Measurements from ENCODE around the gene ATG9A.

ATG9A gene

GRCh38 chr2:219274361-219274921 is 45.0 kb upstream of the ATG9A start:
- H3K4me2 ChIP-seq (ENCODE audit: low read depth, low read length, poor library complexity, severe bottlenecking), result no peak overlapping the region
- H3K4me3 ChIP-seq (ENCODE audit: insufficient read depth, low read length, poor library complexity, severe bottlenecking), result no peak overlapping the region
- no peaks in the 10 kb centered on the region for H3K36me3 ChIP-seq (ENCODE audit: low read length)
- H3K27ac ChIP-seq (ENCODE audit: low read depth, low read length), result no peak overlapping the region
- 0 out of 2 replicates have a peak, but pooled peaks cover 4% of the 10 kb centered on the region for H3K79me2 ChIP-seq (ENCODE audit: insufficient read depth, low read length)
- no peaks in the 10 kb centered on the region for H4K20me1 ChIP-seq (ENCODE audit: low read depth, low read length)
- H3K9me3 ChIP-seq (ENCODE audit: insufficient read depth, low read length), result no peaks in the 10 kb centered on the region
- TF ChIP-seq CTCF (IDR thresholded peaks at IDR 0.05; ENCODE audit: insufficient read depth, low read length, poor library complexity, severe bottlenecking) (no peak), EZH2phosphoT487 (conservative IDR thresholded peaks at IDR 0.05; ENCODE audit: low read length) (no peak)
- H3K9me2 ChIP-seq (replicated peaks; ENCODE audit: insufficient read depth, low read length), result no peaks in the 10 kb centered on the region
- H3K9ac ChIP-seq (ENCODE audit: low read length), result no peak overlapping the region
- H3K27me3 ChIP-seq (ENCODE audit: low read length), result no peaks in the 10 kb centered on the region
- peaks cover 13% of the 10 kb centered on the region for H3F3A ChIP-seq (ENCODE audit: insufficient read depth)
- no peak overlapping the region for H2AFZ ChIP-seq (ENCODE audit: low read depth, low read length, severe bottlenecking)

DNA sequence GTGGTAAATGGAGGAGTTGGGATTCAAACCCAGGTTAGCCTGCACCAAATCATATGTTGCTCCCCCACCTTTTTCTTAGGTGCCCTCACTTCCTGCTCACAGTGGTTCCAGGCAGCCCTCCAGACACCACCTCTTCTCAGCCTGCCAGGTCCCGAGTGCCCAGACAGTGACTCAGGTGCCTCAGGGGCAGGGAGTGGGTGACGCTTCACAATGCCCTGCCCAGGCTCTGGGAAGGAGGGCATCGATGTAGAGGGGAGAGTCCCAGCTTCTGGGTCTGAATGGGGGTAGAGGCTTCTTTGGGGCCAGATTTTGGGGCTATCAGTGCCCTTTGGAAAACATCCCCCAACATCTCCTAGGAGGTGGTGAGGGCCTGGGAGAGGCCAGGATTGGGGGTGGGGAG is 44.5 kb upstream of the ATG9A start:
- Histone ChIP-seq H3K36me3 (ENCODE audit: low read length) (no peaks in the 10 kb centered on the region), H4K20me1 (ENCODE audit: low read depth, low read length) (no peaks in the 10 kb centered on the region), H3K9me3 (ENCODE audit: insufficient read depth, low read length) (no peaks in the 10 kb centered on the region), H3K27ac (ENCODE audit: low read depth, low read length) (no peak overlapping the region), H3K27me3 (ENCODE audit: low read length) (no peaks in the 10 kb centered on the region), H3K4me2 (ENCODE audit: low read depth, low read length, poor library complexity, severe bottlenecking) (no peak overlapping the region), H3K9ac (ENCODE audit: low read length) (no peak overlapping the region), H2AFZ (ENCODE audit: low read depth, low read length, severe bottlenecking) (no peak overlapping the region), H3F3A (ENCODE audit: insufficient read depth) (peaks cover 13% of the 10 kb centered on the region), H3K79me2 (ENCODE audit: insufficient read depth, low read length) (0 out of 2 replicates have a peak, but pooled peaks cover 4% of the 10 kb centered on the region), H3K9me2 (replicated peaks; ENCODE audit: insufficient read depth, low read length) (no peaks in the 10 kb centered on the region), H3K4me3 (ENCODE audit: insufficient read depth, low read length, poor library complexity, severe bottlenecking) (no peak overlapping the region)
- no peak for TF ChIP-seq EZH2phosphoT487 (conservative IDR thresholded peaks at IDR 0.05; ENCODE audit: low read length)

- Histone ChIP-seq H3K9ac (ENCODE audit: low read length) (no peak overlapping the region), H3K4me3 (ENCODE audit: insufficient read depth, low read length, poor library complexity, severe bottlenecking) (no peak overlapping the region), H3K36me3 (ENCODE audit: low read length) (no peaks in the 10 kb centered on the region), H3F3A (ENCODE audit: insufficient read depth) (peaks cover 3% of the 10 kb centered on the region), H3K9me2 (replicated peaks; ENCODE audit: insufficient read depth, low read length) (no peaks in the 10 kb centered on the region), H3K27me3 (ENCODE audit: low read length) (no peaks in the 10 kb centered on the region), H3K27ac (ENCODE audit: low read depth, low read length) (no peak overlapping the region), H2AFZ (ENCODE audit: low read depth, low read length, severe bottlenecking) (no peak overlapping the region), H3K9me3 (ENCODE audit: insufficient read depth, low read length) (no peaks in the 10 kb centered on the region), H4K20me1 (ENCODE audit: low read depth, low read length) (no peaks in the 10 kb centered on the region), H3K79me2 (ENCODE audit: insufficient read depth, low read length) (0 out of 2 replicates have a peak, but pooled peaks cover 4% of the 10 kb centered on the region), H3K4me2 (ENCODE audit: low read depth, low read length, poor library complexity, severe bottlenecking) (no peak overlapping the region)
- TF ChIP-seq EZH2phosphoT487 (conservative IDR thresholded peaks at IDR 0.05; ENCODE audit: low read length) (no peak), CTCF (IDR thresholded peaks at IDR 0.05; ENCODE audit: insufficient read depth, low read length, poor library complexity, severe bottlenecking) (no peak)
Observed at GRCh38 chr2:219272995-219273394, 43.6 kb upstream of the ATG9A start.

DNA sequence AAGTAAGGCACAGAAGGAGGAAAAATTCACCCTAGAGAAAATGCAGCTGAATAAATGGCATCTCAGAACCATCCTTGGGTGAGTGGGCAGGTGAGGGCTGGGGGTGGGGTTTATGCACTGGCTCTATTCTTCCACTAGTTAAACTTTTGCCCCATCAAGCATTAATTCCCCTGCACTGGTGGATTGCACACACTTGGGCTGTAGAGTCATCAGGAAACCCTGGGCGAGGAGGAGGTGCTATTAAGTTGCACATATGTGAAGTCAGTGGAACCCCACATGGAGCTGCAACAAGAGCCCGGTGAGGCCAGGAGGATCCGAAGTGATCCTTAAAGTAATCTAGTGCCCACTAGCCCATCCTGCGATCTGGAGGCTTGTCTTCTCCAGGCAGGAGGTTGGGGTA is 42.9 kb upstream of the ATG9A start:
- Histone ChIP-seq H2AFZ (ENCODE audit: low read depth, low read length, severe bottlenecking) (no peak overlapping the region), H3K27me3 (ENCODE audit: low read length) (no peaks in the 10 kb centered on the region), H3K36me3 (ENCODE audit: low read length) (no peaks in the 10 kb centered on the region), H4K20me1 (ENCODE audit: low read depth, low read length) (no peaks in the 10 kb centered on the region), H3K4me3 (ENCODE audit: insufficient read depth, low read length, poor library complexity, severe bottlenecking) (no peak overlapping the region), H3F3A (ENCODE audit: insufficient read depth) (no peaks in the 10 kb centered on the region), H3K9me2 (replicated peaks; ENCODE audit: insufficient read depth, low read length) (no peaks in the 10 kb centered on the region), H3K79me2 (ENCODE audit: insufficient read depth, low read length) (0 out of 2 replicates have a peak, but pooled peaks cover 3% of the 10 kb centered on the region), H3K9ac (ENCODE audit: low read length) (no peak overlapping the region), H3K4me2 (ENCODE audit: low read depth, low read length, poor library complexity, severe bottlenecking) (no peak overlapping the region), H3K9me3 (ENCODE audit: insufficient read depth, low read length) (no peaks in the 10 kb centered on the region), H3K27ac (ENCODE audit: low read depth, low read length) (no peak overlapping the region)
- TF ChIP-seq CTCF (IDR thresholded peaks at IDR 0.05; ENCODE audit: insufficient read depth, low read length, poor library complexity, severe bottlenecking), result no peak
- TF ChIP-seq EZH2phosphoT487 (conservative IDR thresholded peaks at IDR 0.05; ENCODE audit: low read length), result no peak

Data from SU-DHL-6 (cell line).